GM12872 (cell line): Measurements from ENCODE around the gene ZKSCAN4.

Source experiments
- TF ChIP-seq, protein P1 (sequence below): IDR thresholded peaks from 3 replicates; pipeline ENCODE4 v1.5.1; 2011; ENCODE audit warnings: low read depth, mild to moderate bottlenecking, low read length, moderate library complexity; ENCODE audit not compliant: insufficient read depth

Gene ZKSCAN4

DNA sequence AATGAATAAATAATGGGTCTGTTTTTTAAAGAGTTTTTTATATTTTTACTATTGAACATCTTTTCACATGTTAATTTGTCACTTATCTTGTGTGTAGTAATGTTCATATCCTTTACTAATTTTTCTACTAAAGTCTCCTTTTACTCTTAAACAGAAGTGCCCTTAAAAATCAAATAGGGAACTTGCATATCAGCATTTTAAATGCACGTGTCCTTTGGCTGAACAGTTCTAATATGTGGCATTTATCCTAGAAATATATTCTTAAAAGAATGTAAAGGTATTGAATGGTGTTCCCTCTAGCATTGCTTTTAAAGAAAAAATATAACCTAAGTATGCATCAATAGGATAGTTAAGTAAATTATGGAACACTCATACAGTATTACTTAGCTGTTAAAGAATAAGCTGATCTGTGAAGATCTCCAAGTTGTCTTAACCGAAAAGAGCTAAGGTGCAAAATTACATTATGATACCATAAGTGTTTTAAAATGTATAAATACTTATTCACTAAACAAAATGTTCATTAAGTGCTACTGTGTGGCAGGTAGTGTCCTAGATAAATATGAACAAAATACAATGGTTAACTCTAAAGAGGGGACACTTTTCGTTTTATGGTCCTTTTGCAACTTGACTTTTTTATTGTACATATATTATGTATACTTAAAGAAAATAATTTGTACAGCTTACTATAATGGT is 28.7 kb upstream of the ZKSCAN4 start:
- TF ChIP-seq, protein P1, sequence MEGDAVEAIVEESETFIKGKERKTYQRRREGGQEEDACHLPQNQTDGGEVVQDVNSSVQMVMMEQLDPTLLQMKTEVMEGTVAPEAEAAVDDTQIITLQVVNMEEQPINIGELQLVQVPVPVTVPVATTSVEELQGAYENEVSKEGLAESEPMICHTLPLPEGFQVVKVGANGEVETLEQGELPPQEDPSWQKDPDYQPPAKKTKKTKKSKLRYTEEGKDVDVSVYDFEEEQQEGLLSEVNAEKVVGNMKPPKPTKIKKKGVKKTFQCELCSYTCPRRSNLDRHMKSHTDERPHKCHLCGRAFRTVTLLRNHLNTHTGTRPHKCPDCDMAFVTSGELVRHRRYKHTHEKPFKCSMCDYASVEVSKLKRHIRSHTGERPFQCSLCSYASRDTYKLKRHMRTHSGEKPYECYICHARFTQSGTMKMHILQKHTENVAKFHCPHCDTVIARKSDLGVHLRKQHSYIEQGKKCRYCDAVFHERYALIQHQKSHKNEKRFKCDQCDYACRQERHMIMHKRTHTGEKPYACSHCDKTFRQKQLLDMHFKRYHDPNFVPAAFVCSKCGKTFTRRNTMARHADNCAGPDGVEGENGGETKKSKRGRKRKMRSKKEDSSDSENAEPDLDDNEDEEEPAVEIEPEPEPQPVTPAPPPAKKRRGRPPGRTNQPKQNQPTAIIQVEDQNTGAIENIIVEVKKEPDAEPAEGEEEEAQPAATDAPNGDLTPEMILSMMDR: no peak

DNA sequence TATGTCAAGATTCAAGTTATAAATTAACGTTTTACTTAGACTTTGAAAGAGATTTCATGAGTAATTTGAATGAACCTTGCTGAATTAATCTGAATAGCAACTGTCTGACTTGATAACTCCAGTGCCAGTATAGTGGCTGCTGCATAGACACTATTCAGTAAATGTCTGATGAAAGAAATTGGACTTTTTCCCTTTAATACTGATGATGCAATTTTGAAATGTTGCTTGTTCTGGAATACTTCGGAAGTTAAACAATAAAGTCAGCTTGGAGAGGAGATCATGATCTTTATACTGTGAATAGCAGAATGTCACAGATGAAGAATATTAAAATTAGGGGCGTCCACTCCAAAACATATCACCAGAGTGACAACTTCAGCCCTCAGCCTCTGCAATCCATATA is 25.7 kb upstream of the ZKSCAN4 start:
- TF ChIP-seq, protein P1: no peak

DNA sequence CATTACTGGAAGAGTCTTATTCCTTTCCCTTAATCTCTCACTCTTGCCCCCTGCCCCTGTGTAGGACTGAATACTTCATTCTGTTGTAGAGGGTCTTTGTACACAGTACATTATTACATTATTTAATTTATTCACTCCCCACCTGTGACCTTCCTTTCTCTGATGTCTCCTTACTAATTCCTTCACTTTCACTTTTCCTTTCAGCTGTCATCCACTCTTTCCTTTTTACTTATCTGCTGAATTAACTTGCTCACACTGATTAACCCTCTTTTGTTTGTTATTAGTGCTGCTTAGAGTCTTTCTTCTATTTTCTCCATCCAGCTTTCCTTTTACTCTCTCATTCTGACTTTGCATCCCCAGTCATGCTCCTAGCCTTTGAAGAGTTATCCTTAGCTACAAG is 22.8 kb upstream of the ZKSCAN4 start:
- TF ChIP-seq, protein P1: no peak

DNA sequence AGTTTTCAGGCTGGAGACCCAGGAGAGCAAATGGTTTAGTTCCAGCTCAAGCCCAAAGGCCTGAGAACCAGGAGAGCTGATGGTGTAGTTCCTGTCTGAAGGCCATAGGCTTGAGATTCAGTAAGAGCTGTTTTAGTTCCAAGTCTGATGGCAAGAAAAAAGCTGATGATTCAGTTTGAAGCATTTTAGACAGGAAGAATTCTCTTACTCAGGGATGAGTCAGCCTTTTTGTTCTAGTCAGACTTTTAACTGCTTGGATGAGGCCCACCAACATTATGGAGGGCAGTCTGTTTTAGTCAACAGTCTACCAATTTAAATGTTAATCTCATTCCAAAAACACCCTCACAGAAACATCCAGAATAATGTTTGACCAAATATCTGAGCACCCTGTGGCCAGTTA is 17.4 kb upstream of the ZKSCAN4 start:
- TF ChIP-seq, protein P1: no peak

DNA sequence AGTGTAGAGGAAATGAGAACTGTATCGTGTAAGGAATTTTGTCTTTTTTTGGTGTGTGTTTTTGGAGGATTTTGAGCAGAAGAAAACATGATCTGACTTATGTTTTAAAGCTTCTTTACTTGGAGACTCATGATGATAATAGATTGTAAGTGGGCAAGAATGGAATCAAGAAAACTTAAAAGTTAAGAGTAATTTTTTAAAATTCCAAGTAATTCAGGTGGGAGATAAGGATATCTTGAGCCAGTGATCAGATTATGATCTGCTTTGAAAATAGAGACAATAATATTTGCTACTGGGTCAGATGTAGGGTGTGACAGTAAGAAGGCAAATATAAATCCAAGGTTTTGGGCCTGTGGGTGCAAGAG is 15.6 kb upstream of the ZKSCAN4 start:
- TF ChIP-seq, protein P1: no peak

DNA sequence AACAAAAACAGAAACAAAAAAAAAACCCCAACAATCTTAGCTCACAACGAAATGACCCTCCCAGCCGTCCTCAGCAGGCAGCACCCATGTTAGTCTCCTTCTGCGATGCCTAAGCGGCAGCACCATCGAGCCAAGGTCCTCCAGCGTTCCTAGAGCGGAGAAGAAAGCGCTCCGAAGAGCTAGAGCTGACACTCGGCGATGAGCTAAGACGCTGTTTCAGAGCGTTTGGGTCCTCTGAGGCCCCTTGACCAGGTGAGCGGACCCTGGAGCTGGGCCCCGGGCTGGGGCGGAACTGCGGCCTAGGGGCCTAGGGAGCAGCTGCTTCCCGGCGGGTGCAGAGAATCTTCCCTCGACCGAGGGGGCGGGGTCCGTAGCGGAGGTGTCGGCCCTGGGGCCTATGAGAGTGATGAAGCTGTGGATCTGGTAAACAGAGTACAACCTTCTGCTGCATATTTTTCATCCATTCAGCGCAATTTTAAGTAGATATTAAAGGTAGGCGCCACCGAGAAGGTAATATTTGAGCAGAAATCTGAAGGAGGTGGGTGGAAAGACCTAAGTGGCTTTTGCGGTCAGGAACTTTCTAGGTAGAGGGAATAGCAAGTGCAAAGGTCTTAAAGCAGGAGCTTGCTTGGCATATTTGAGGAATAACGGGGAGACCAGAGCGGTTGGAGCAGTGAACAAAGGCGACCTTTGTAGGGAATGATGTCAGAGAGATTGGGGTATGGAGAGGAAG is 15.1 kb upstream of the ZKSCAN4 start, which contains the start of gene ZSCAN26:
TSS of gene ZSCAN26 (plus strand) at position 182 of the 733 bp plus-strand sequence. CDS start 4,777 bp downstream, outside the sequence.
- TF ChIP-seq, protein P1: no peak

DNA sequence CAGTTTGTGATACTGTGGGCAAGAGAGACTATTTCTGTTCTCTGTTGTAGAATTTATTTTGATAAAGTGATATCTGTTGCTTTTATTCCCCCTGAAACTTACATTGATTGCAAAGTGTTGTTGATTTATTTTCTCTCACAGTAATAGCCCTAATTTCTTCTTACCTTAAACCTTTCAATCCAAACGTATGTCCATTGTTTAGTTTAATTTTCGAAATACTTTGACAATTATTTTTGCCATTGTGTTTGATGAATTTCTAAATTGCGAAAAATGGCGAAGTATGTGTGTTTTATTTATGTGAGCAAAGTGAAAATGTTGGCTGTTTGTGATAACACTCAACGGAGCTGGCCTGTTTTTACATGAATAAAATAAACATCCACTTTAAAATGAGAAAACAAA is 14.5 kb upstream of the ZKSCAN4 start:
- TF ChIP-seq, protein P1: no peak
